IPS-18a (cell line): ENCODE measurements around the gene ANK3.

Source experiments
- H3K27ac ChIP-seq: one replicate; pipeline ENCODE4 v1.5.1; 2013; ENCODE audit warnings: low read length
- H3K27me3 ChIP-seq: one replicate; pipeline ENCODE4 v1.6.1; 2013; ENCODE audit warnings: mild to moderate bottlenecking, low read length; ENCODE audit not compliant: control insufficient read depth, insufficient read depth
- H3K36me3 ChIP-seq: one replicate; pipeline ENCODE4 v1.6.1; 2013; ENCODE audit warnings: low read depth, low read length; ENCODE audit not compliant: control insufficient read depth
- H3K4me1 ChIP-seq: one replicate; pipeline ENCODE4 v1.6.1; 2013; ENCODE audit warnings: low read depth, low read length; ENCODE audit not compliant: control insufficient read depth
- H3K4me3 ChIP-seq: one replicate; pipeline ENCODE4 v1.5.1; 2013; ENCODE audit warnings: low read length
- H3K9ac ChIP-seq: one replicate; pipeline ENCODE4 v1.6.1; 2013; ENCODE audit warnings: mild to moderate bottlenecking, low read length, moderate library complexity
- H3K9me3 ChIP-seq: one replicate; pipeline ENCODE4 v1.6.1; 2013; ENCODE audit warnings: low read depth, low read length; ENCODE audit not compliant: control insufficient read depth

Gene ANK3

GRCh38 chr10:60425392-60426110, 35.9 kb upstream of the ANK3 start:
- Histone ChIP-seq H3K4me3 (no peak overlapping the region), H3K4me1 (no peaks in the 10 kb centered on the region), H3K27me3 (peaks cover 12% of the 10 kb centered on the region), H3K27ac (no peak overlapping the region), H3K9ac (no peak overlapping the region), H3K9me3 (no peaks in the 10 kb centered on the region), H3K36me3 (no peaks in the 10 kb centered on the region)

- Histone ChIP-seq H3K27ac (no peak overlapping the region), H3K4me1 (no peaks in the 10 kb centered on the region), H3K9me3 (no peaks in the 10 kb centered on the region), H3K36me3 (no peaks in the 10 kb centered on the region), H3K9ac (no peak overlapping the region), H3K4me3 (no peak overlapping the region), H3K27me3 (peaks cover 17% of the 10 kb centered on the region)
Observed at GRCh38 chr10:60424971-60425370, 35.3 kb upstream of the ANK3 start.

- Histone ChIP-seq H3K36me3 (no peaks in the 10 kb centered on the region), H3K4me1 (peaks cover 3% of the 10 kb centered on the region), H3K9me3 (no peaks in the 10 kb centered on the region), H3K4me3 (no peak overlapping the region), H3K27me3 (peaks cover 28% of the 10 kb centered on the region), H3K9ac (no peak overlapping the region), H3K27ac (no peak overlapping the region)
Observed at GRCh38 chr10:60423920-60424319, 34.2 kb upstream of the ANK3 start.

- Histone ChIP-seq H3K27ac (no peak overlapping the region), H3K9ac (no peak overlapping the region), H3K36me3 (no peaks in the 10 kb centered on the region), H3K4me3 (no peak overlapping the region), H3K9me3 (no peaks in the 10 kb centered on the region), H3K27me3 (peaks cover 37% of the 10 kb centered on the region), H3K4me1 (peaks cover 3% of the 10 kb centered on the region)
Observed at GRCh38 chr10:60422809-60423208, 33.1 kb upstream of the ANK3 start.

GRCh38 chr10:60420991-60421894, 31.6 kb upstream of the ANK3 start:
- Histone ChIP-seq H3K27me3 (peaks cover 39% of the 10 kb centered on the region), H3K36me3 (no peaks in the 10 kb centered on the region), H3K4me3 (no peak overlapping the region), H3K4me1 (peaks cover 3% of the 10 kb centered on the region), H3K9me3 (no peaks in the 10 kb centered on the region), H3K9ac (no peak overlapping the region), H3K27ac (no peak overlapping the region)

GRCh38 chr10:60419249-60419648, 29.6 kb upstream of the ANK3 start:
- H3K4me3 ChIP-seq = no peak overlapping the region
- no peak overlapping the region for H3K9ac ChIP-seq
- H3K36me3 ChIP-seq = no peaks in the 10 kb centered on the region
- H3K4me1 ChIP-seq = peaks cover 3% of the 10 kb centered on the region
- H3K27me3 ChIP-seq = peaks cover 39% of the 10 kb centered on the region
- no peak overlapping the region for H3K27ac ChIP-seq
- H3K9me3 ChIP-seq = no peaks in the 10 kb centered on the region

GRCh38 chr10:60417901-60418300, 28.2 kb upstream of the ANK3 start:
- Histone ChIP-seq H3K9ac (no peak overlapping the region), H3K27ac (no peak overlapping the region)

GRCh38 chr10:60417024-60417423, 27.3 kb upstream of the ANK3 start:
- Histone ChIP-seq H3K27ac (no peak overlapping the region), H3K9ac (no peak overlapping the region), H3K27me3 (peaks cover 39% of the 10 kb centered on the region)

More at GRCh38 chr10:60417901-60418300, 28.2 kb upstream of the ANK3 start:
- H3K4me1 ChIP-seq = peaks cover 3% of the 10 kb centered on the region
- no peaks in the 10 kb centered on the region for H3K36me3 ChIP-seq
- H3K4me3 ChIP-seq = no peak overlapping the region
- no peaks in the 10 kb centered on the region for H3K9me3 ChIP-seq
- H3K27me3 ChIP-seq = peaks cover 39% of the 10 kb centered on the region

GRCh38 chr10:60414877-60415585, 25.4 kb upstream of the ANK3 start:
- peaks cover 22% of the 10 kb centered on the region for H3K27me3 ChIP-seq
- no peak overlapping the region for H3K4me3 ChIP-seq
- H3K9me3 ChIP-seq = no peaks in the 10 kb centered on the region
- H3K9ac ChIP-seq = no peak overlapping the region
- peaks cover 3% of the 10 kb centered on the region for H3K4me1 ChIP-seq
- no peak overlapping the region for H3K27ac ChIP-seq
- H3K36me3 ChIP-seq = no peaks in the 10 kb centered on the region

More at GRCh38 chr10:60417024-60417423, 27.3 kb upstream of the ANK3 start:
- H3K4me1 ChIP-seq = peaks cover 3% of the 10 kb centered on the region
- no peaks in the 10 kb centered on the region for H3K36me3 ChIP-seq
- H3K4me3 ChIP-seq = no peak overlapping the region
- H3K9me3 ChIP-seq = no peaks in the 10 kb centered on the region

GRCh38 chr10:60414111-60414510, 24.4 kb upstream of the ANK3 start:
- no peaks in the 10 kb centered on the region for H3K36me3 ChIP-seq
- H3K27me3 ChIP-seq = peaks cover 13% of the 10 kb centered on the region
- H3K4me1 ChIP-seq = no peaks in the 10 kb centered on the region
- no peak overlapping the region for H3K4me3 ChIP-seq
- H3K27ac ChIP-seq = no peak overlapping the region
- no peak overlapping the region for H3K9ac ChIP-seq
- H3K9me3 ChIP-seq = no peaks in the 10 kb centered on the region

- H3K9me3 ChIP-seq = no peaks in the 10 kb centered on the region
- H3K36me3 ChIP-seq = no peaks in the 10 kb centered on the region
- no peak overlapping the region for H3K27ac ChIP-seq
- H3K27me3 ChIP-seq = peaks cover 7% of the 10 kb centered on the region
- no peaks in the 10 kb centered on the region for H3K4me1 ChIP-seq
- H3K9ac ChIP-seq = no peak overlapping the region
- H3K4me3 ChIP-seq = no peak overlapping the region
Observed at GRCh38 chr10:60413306-60414012, 23.8 kb upstream of the ANK3 start.
